ACC112 (cell line): ENCODE results near the gene LOXL1.

Source experiments
- H2AFZ ChIP-seq: fragments of 200-600 bp; sonication (generic); one replicate; pipeline ENCODE4 v1.6.0; 2017; ENCODE audit warnings: antibody characterized with exemption, low read length; ENCODE audit not compliant: unreplicated experiment
- H3K27ac ChIP-seq: fragments of 200-600 bp; sonication (generic); 2 replicates; pipeline ENCODE4 v1.5.1; 2014; ENCODE audit warnings: low read depth, mild to moderate bottlenecking, antibody characterized with exemption, low read length, moderate library complexity
- H3K27me3 ChIP-seq: fragments of 200-600 bp; sonication (generic); 2 replicates; pipeline ENCODE4 v1.6.1; 2014; ENCODE audit warnings: mild to moderate bottlenecking, antibody characterized with exemption, low read length, moderate library complexity, mixed read lengths; ENCODE audit not compliant: insufficient read depth
- H3K36me3 ChIP-seq: fragments of 200-600 bp; sonication (generic); 2 replicates; pipeline ENCODE4 v1.6.1; 2016; ENCODE audit warnings: mild to moderate bottlenecking, antibody characterized with exemption, low read length, moderate library complexity, mixed read lengths; ENCODE audit not compliant: insufficient read depth
- H3K4me1 ChIP-seq: fragments of 200-600 bp; sonication (generic); one replicate; pipeline ENCODE4 v1.6.1; 2016; ENCODE audit warnings: low read length, mixed read lengths; ENCODE audit not compliant: insufficient read depth, unreplicated experiment, control insufficient read depth
- H3K4me3 ChIP-seq: fragments of 200-600 bp; sonication (generic); 2 replicates; pipeline ENCODE4 v1.5.1; 2014; ENCODE audit warnings: mild to moderate bottlenecking, low read depth, low read length
- H3K79me2 ChIP-seq: fragments of 200-600 bp; sonication (generic); one replicate; pipeline ENCODE4 v1.6.0; 2016; ENCODE audit warnings: low read length; ENCODE audit not compliant: control insufficient read depth, unreplicated experiment, insufficient read depth

The LOXL1 gene

GRCh38 chr15:73901126-73901810 is 25.0 kb upstream of the LOXL1 start:
- no peak overlapping the region for H2AFZ ChIP-seq
- H3K79me2 ChIP-seq, result no peaks in the 10 kb centered on the region
- H3K4me3 ChIP-seq, result no peak overlapping the region
- H3K27me3 ChIP-seq, result no peaks in the 10 kb centered on the region
- H3K36me3 ChIP-seq, result no peaks in the 10 kb centered on the region
- peaks cover 22% of the 10 kb centered on the region for H3K4me1 ChIP-seq
- H3K27ac ChIP-seq, result no peak overlapping the region

GRCh38 chr15:73902121-73903020 is 23.9 kb upstream of the LOXL1 start:
- no peak overlapping the region for H2AFZ ChIP-seq
- H3K27ac ChIP-seq, result no peak overlapping the region
- no peak overlapping the region for H3K4me3 ChIP-seq
- no peaks in the 10 kb centered on the region for H3K36me3 ChIP-seq
- H3K79me2 ChIP-seq, result no peaks in the 10 kb centered on the region
- H3K27me3 ChIP-seq, result no peaks in the 10 kb centered on the region
- peaks cover 24% of the 10 kb centered on the region for H3K4me1 ChIP-seq

- no peaks in the 10 kb centered on the region for H3K79me2 ChIP-seq
- no peak overlapping the region for H3K4me3 ChIP-seq
- no peak overlapping the region for H3K27ac ChIP-seq
- no peaks in the 10 kb centered on the region for H3K36me3 ChIP-seq
- no peaks in the 10 kb centered on the region for H3K27me3 ChIP-seq
- H3K4me1 ChIP-seq, result peaks cover 15% of the 10 kb centered on the region
- H2AFZ ChIP-seq, result no peak overlapping the region
These were observed 22.0 kb upstream of the LOXL1 start for GRCh38 chr15:73904026-73904815.

- Histone ChIP-seq H3K4me1 (peaks cover 9% of the 10 kb centered on the region), H3K79me2 (no peaks in the 10 kb centered on the region), H3K4me3 (no peak overlapping the region), H3K36me3 (no peaks in the 10 kb centered on the region), H2AFZ (no peak overlapping the region), H3K27ac (no peak overlapping the region), H3K27me3 (no peaks in the 10 kb centered on the region)
These were observed 20.9 kb upstream of the LOXL1 start for GRCh38 chr15:73905225-73905827.

- no peak overlapping the region for H2AFZ ChIP-seq
- H3K27ac ChIP-seq, result no peak overlapping the region
- no peaks in the 10 kb centered on the region for H3K79me2 ChIP-seq
- H3K36me3 ChIP-seq, result no peaks in the 10 kb centered on the region
- H3K4me1 ChIP-seq, result peaks cover 7% of the 10 kb centered on the region
- no peaks in the 10 kb centered on the region for H3K27me3 ChIP-seq
- H3K4me3 ChIP-seq, result no peak overlapping the region
These were observed 19.8 kb upstream of the LOXL1 start for GRCh38 chr15:73906346-73907034.

- Histone ChIP-seq H3K4me1 (peaks cover 7% of the 10 kb centered on the region), H3K36me3 (no peaks in the 10 kb centered on the region), H3K4me3 (no peak overlapping the region), H3K27me3 (no peaks in the 10 kb centered on the region), H3K27ac (no peak overlapping the region), H2AFZ (no peak overlapping the region), H3K79me2 (no peaks in the 10 kb centered on the region)
These were observed 19.2 kb upstream of the LOXL1 start for GRCh38 chr15:73907035-73907408.

GRCh38 chr15:73908030-73908821 is 18.0 kb upstream of the LOXL1 start:
- Histone ChIP-seq H3K27me3 (no peaks in the 10 kb centered on the region), H3K79me2 (no peaks in the 10 kb centered on the region), H3K4me1 (peaks cover 7% of the 10 kb centered on the region), H3K36me3 (no peaks in the 10 kb centered on the region), H3K4me3 (no peak overlapping the region), H2AFZ (no peak overlapping the region), H3K27ac (no peak overlapping the region)

GRCh38 chr15:73908822-73909122 is 17.5 kb upstream of the LOXL1 start:
- no peaks in the 10 kb centered on the region for H3K36me3 ChIP-seq
- H3K27ac ChIP-seq, result no peak overlapping the region
- H3K79me2 ChIP-seq, result no peaks in the 10 kb centered on the region
- H3K27me3 ChIP-seq, result no peaks in the 10 kb centered on the region
- H2AFZ ChIP-seq, result no peak overlapping the region
- no peak overlapping the region for H3K4me3 ChIP-seq
- peaks cover 7% of the 10 kb centered on the region for H3K4me1 ChIP-seq

- H3K79me2 ChIP-seq, result no peaks in the 10 kb centered on the region
- H2AFZ ChIP-seq, result no peak overlapping the region
- no peaks in the 10 kb centered on the region for H3K27me3 ChIP-seq
- peaks cover 7% of the 10 kb centered on the region for H3K4me1 ChIP-seq
- H3K4me3 ChIP-seq, result no peak overlapping the region
- no peak overlapping the region for H3K27ac ChIP-seq
- H3K36me3 ChIP-seq, result no peaks in the 10 kb centered on the region
These were observed 16.6 kb upstream of the LOXL1 start for GRCh38 chr15:73909651-73910050.
